Smooth muscle cell (in vitro differentiated cells): ENCODE results near the gene PLB1. TPM values are rescaled to one million over a fixed set of nuclear protein-coding genes. Genes with fewer than 3 reads are reported as not detected.

ENCODE experiments used
- DNase-seq: peaks from one replicate; lab custom pipeline; 2025; ENCODE audit not compliant: unreplicated experiment; lab: John Stamatoyannopoulos, UW
- H2AFZ ChIP-seq: fragments of 200-600 bp; sonication (generic); 2 replicates; pipeline ENCODE4 v1.6.0; 2016; ENCODE audit warnings: antibody characterized with exemption, low read depth, mild to moderate bottlenecking
- H3F3A ChIP-seq: fragments of 200-600 bp; sonication (generic); 2 replicates; pipeline ENCODE4 v1.6.0; 2017; ENCODE audit warnings: antibody characterized with exemption, low read depth
- H3K27ac ChIP-seq: fragments of 200-600 bp; sonication (generic); 2 replicates; pipeline ENCODE4 v1.5.1; 2016; ENCODE audit warnings: low read depth, mild to moderate bottlenecking
- H3K27me3 ChIP-seq: fragments of 200-600 bp; sonication (generic); 2 replicates; pipeline ENCODE4 v1.6.1; 2016; ENCODE audit warnings: low read depth, mild to moderate bottlenecking
- H3K36me3 ChIP-seq: fragments of 200-600 bp; sonication (generic); 2 replicates; pipeline ENCODE4 v1.5.1; 2016; ENCODE audit warnings: low read depth
- H3K4me1 ChIP-seq: fragments of 200-600 bp; sonication (generic); 2 replicates; pipeline ENCODE4 v1.5.1; 2016; ENCODE audit warnings: low read depth
- H3K4me2 ChIP-seq: fragments of 200-600 bp; sonication (generic); 2 replicates; pipeline ENCODE4 v1.6.0; 2016; ENCODE audit warnings: mild to moderate bottlenecking
- H3K4me3 ChIP-seq: fragments of 200-600 bp; sonication (generic); 2 replicates; pipeline ENCODE4 v1.5.1; 2016; ENCODE audit warnings: mild to moderate bottlenecking
- H3K79me2 ChIP-seq: fragments of 200-600 bp; sonication (generic); 2 replicates; pipeline ENCODE4 v1.6.0; 2016; ENCODE audit warnings: low read depth, mild to moderate bottlenecking
- H3K9ac ChIP-seq: fragments of 200-600 bp; sonication (generic); 2 replicates; pipeline ENCODE4 v1.6.0; 2016; ENCODE audit warnings: low read depth
- H3K9me3 ChIP-seq: fragments of 200-600 bp; sonication (generic); replicated peaks from 2 replicates; pipeline ENCODE4 v1.5.1; 2016; ENCODE audit warnings: low read depth
- H4K20me1 ChIP-seq: fragments of 200-600 bp; sonication (generic); 2 replicates; pipeline ENCODE4 v1.6.0; 2016; ENCODE audit warnings: low read depth
- CTCF ChIP-seq: fragments of 200-600 bp; sonication (generic); IDR thresholded peaks from 2 replicates; pipeline ENCODE4 v1.5.1; 2017; ENCODE audit warnings: borderline replicate concordance, mild to moderate bottlenecking, antibody characterized with exemption; ENCODE audit not compliant: insufficient read depth, poor library complexity, severe bottlenecking
- WGBS: methylation state at CpG from one replicate; pipeline ENCODE4 v1.1.7; 2016; ENCODE audit warnings: low lambda C conversion rate; 5-methylcytosine and 5-hydroxymethylcytosine counted together
- polyA plus RNA-seq: library from polyadenylated mRNA; unstranded; fragments of >200 nt; fragmentation: Nextera tagmentation; extraction: Ambion mirVana; gene quantifications from 2 replicates; pipeline ENCODE4 v1.2.1, GENCODE V29; 2016
- total RNA-seq: library from RNA; depleted of rRNA; stranded (reverse); fragments of >200 nt; gene quantifications from 2 replicates; pipeline ENCODE4 v1.2.3, GENCODE V29; 2014

The PLB1 gene
- total and polyA plus RNA-seq, 2 experiments from 2014 or later: 0.75 to 8.7 TPM

GRCh38 chr2:28543316-28544035 lies 47.6 kb downstream of the PLB1 start:
- Histone ChIP-seq H4K20me1 (no peaks in the 10 kb centered on the region), H3K9ac (no peak overlapping the region), H3K36me3 (no peaks in the 10 kb centered on the region), H3F3A (peaks cover 7% of the 10 kb centered on the region), H3K27ac (no peak overlapping the region), H3K27me3 (no peaks in the 10 kb centered on the region), H3K4me3 (no peak overlapping the region), H3K9me3 (no peaks in the 10 kb centered on the region), H3K4me1 (peaks cover 39% of the 10 kb centered on the region), H3K4me2 (peak overlapping the region; percentile 25), H2AFZ (no peak overlapping the region), H3K79me2 (no peaks in the 10 kb centered on the region)
- no peak for DNase-seq
- 56% methylated on average over 20 of the region's 20 CpGs for WGBS
- TF ChIP-seq CTCF: no peak

GRCh38 chr2:28544036-28544346 lies 48.1 kb downstream of the PLB1 start:
- Histone ChIP-seq H2AFZ (no peak overlapping the region), H3K79me2 (no peaks in the 10 kb centered on the region), H3K4me1 (peaks cover 39% of the 10 kb centered on the region), H3F3A (peaks cover 7% of the 10 kb centered on the region), H3K4me2 (peak overlapping the region; percentile 34), H3K36me3 (no peaks in the 10 kb centered on the region), H3K27me3 (no peaks in the 10 kb centered on the region), H3K9me3 (no peaks in the 10 kb centered on the region), H4K20me1 (no peaks in the 10 kb centered on the region), H3K27ac (no peak overlapping the region), H3K4me3 (no peak overlapping the region), H3K9ac (no peak overlapping the region)
- DNase-seq: no peak
- TF ChIP-seq CTCF: no peak
- WGBS: 58% methylated on average over 5 of the region's 5 CpGs

GRCh38 chr2:28544405-28544921 lies 48.6 kb downstream of the PLB1 start:
- H3K9me3 ChIP-seq: no peaks in the 10 kb centered on the region
- H3K9ac ChIP-seq: no peak overlapping the region
- no peaks in the 10 kb centered on the region for H3K79me2 ChIP-seq
- no peak overlapping the region for H2AFZ ChIP-seq
- H4K20me1 ChIP-seq: no peaks in the 10 kb centered on the region
- TF ChIP-seq CTCF: no peak
- peaks cover 39% of the 10 kb centered on the region for H3K4me1 ChIP-seq
- peaks cover 7% of the 10 kb centered on the region for H3F3A ChIP-seq
- H3K4me3 ChIP-seq: no peak overlapping the region
- peak overlapping the region; percentile 34 for H3K4me2 ChIP-seq
- H3K27ac ChIP-seq: no peak overlapping the region
- H3K27me3 ChIP-seq: no peaks in the 10 kb centered on the region
- DNase-seq: no peak
- no peaks in the 10 kb centered on the region for H3K36me3 ChIP-seq
- WGBS: 22% methylated on average over 8 of the region's 8 CpGs
